Endothelial cell of umbilical vein (primary cell): ENCODE results near the gene NACA. TPM values are rescaled to one million over a fixed set of nuclear protein-coding genes. Genes with fewer than 3 reads are reported as not detected.

Source experiments
- BruUV-seq: library from RNA; stranded (reverse); fragments of 400-500 nt; replicated peaks from 2 replicates; lab custom pipeline; 2021; lab: Mats Ljungman, UMichigan
- CTCF ChIA-PET: fragments of 300-600, 350-600 bp; sonication (Branson Sonifier 250); formaldehyde crosslinking; loops from one replicate; lab custom pipeline; 2021; ENCODE audit warnings: antibody characterized with exemption, inconsistent platforms; lab: Charles Lee
- POLR2A ChIA-PET: fragments of 300-600, 350-600 bp; sonication (Branson Sonifier 250); formaldehyde crosslinking; loops from one replicate; lab custom pipeline; 2021; ENCODE audit warnings: antibody characterized with exemption, inconsistent platforms; lab: Charles Lee
- DNase-seq: peaks from one replicate; pipeline ENCODE4 v3.0.0-alpha.2; 2011; ENCODE audit warnings: low read depth, low spot score
- FAIRE-seq: peaks from 2 replicates; lab custom pipeline; 2011; peaks lifted over from hg19 to GRCh38; lab: Jason Lieb, UNC
- H2AFZ ChIP-seq: 2 replicates; pipeline ENCODE4 v1.6.0; 2012; ENCODE audit warnings: low read depth, low read length, control low read depth, inconsistent platforms
- H3K27ac ChIP-seq: 2 replicates; pipeline ENCODE4 v1.5.1; 2011; ENCODE audit warnings: low read depth, mild to moderate bottlenecking, control low read depth, low read length, moderate library complexity; ENCODE audit not compliant: insufficient read depth
- H3K27me3 ChIP-seq, 2 experiments: 2 replicates each; pipeline versions ENCODE4 v1.6.0 to v1.6.1; 2011; ENCODE audit warnings: low read length in 2 of 2, mixed read lengths in 1 of 2; ENCODE audit not compliant: control insufficient read depth in 2 of 2, insufficient read depth in 2 of 2
- H3K36me3 ChIP-seq, 2 experiments: 2 replicates in 1 of 2; 3 replicates in 1 of 2; pipeline ENCODE4 v1.5.1; 2011; ENCODE audit warnings: low read length in 2 of 2, mild to moderate bottlenecking in 1 of 2, moderate library complexity in 1 of 2; ENCODE audit not compliant: control insufficient read depth in 2 of 2, insufficient read depth in 2 of 2; ENCODE audit errors: extremely low read depth in 1 of 2
- H3K4me1 ChIP-seq: 3 replicates; pipeline ENCODE4 v1.5.1; 2011; ENCODE audit warnings: mild to moderate bottlenecking, low read length; ENCODE audit not compliant: control insufficient read depth, insufficient read depth; ENCODE audit errors: extremely low read depth
- H3K4me2 ChIP-seq: 2 replicates; pipeline ENCODE4 v1.6.1; 2011; ENCODE audit warnings: low read length, control low read depth, mixed read lengths; ENCODE audit not compliant: insufficient read depth
- H3K4me3 ChIP-seq, 3 experiments: fragments of 200-600 bp in 1 of 3; sonication (generic), shearing (Covaris generic) in 1 of 3; replicated peaks in 1 of 3; 2 replicates each; pipeline ENCODE4 v1.5.1; 2011 to 2016; ENCODE audit warnings: control low read depth in 3 of 3, low read length in 3 of 3, mild to moderate bottlenecking in 2 of 3, inconsistent platforms in 1 of 3, low read depth in 1 of 3, moderate library complexity in 1 of 3; ENCODE audit not compliant: insufficient read depth in 1 of 3
- H3K79me2 ChIP-seq: 2 replicates; pipeline ENCODE4 v1.6.0; 2012; ENCODE audit warnings: low read length, inconsistent platforms; ENCODE audit not compliant: control insufficient read depth, insufficient read depth
- H3K9ac ChIP-seq: replicated peaks from 2 replicates; pipeline ENCODE3; 2011; ENCODE audit warnings: low read length, control low read depth; ENCODE audit not compliant: insufficient read depth; ENCODE audit errors: extremely low read depth
- H3K9me1 ChIP-seq: replicated peaks from 3 replicates; pipeline ENCODE4 v1.6.0; 2011; ENCODE audit warnings: mild to moderate bottlenecking, low read length; ENCODE audit not compliant: control insufficient read depth, insufficient read depth; ENCODE audit errors: extremely low read depth
- H3K9me3 ChIP-seq: replicated peaks from 2 replicates; pipeline ENCODE4 v1.5.1; 2012; ENCODE audit warnings: low read length, inconsistent platforms; ENCODE audit not compliant: control insufficient read depth, insufficient read depth
- H4K20me1 ChIP-seq: replicated peaks from 2 replicates; pipeline ENCODE3; 2011; ENCODE audit warnings: mild to moderate bottlenecking, low read length; ENCODE audit not compliant: control insufficient read depth, insufficient read depth; ENCODE audit errors: extremely low read depth
- EZH2 ChIP-seq: IDR thresholded peaks from 2 replicates; pipeline ENCODE4 v1.6.1; 2012; ENCODE audit warnings: borderline replicate concordance, low read depth, mild to moderate bottlenecking, moderate library complexity, low read length, inconsistent platforms; ENCODE audit not compliant: severe bottlenecking
- FOS ChIP-seq: IDR thresholded peaks from 2 replicates; pipeline ENCODE4 v1.6.1; 2011; ENCODE audit warnings: mild to moderate bottlenecking, low read length, moderate library complexity, borderline replicate concordance; ENCODE audit not compliant: insufficient read depth
- GATA2 ChIP-seq: IDR thresholded peaks from 2 replicates; pipeline ENCODE4 v1.7.0; 2011; ENCODE audit warnings: low read depth, mild to moderate bottlenecking, moderate library complexity, mixed read lengths, low read length; ENCODE audit not compliant: insufficient read length, insufficient read depth
- JUN ChIP-seq: IDR thresholded peaks from 2 replicates; pipeline ENCODE4 v1.6.1; 2011; ENCODE audit warnings: borderline replicate concordance, low read depth; ENCODE audit not compliant: insufficient read length, insufficient read depth
- MAX ChIP-seq: IDR thresholded peaks from 2 replicates; pipeline ENCODE4 v1.6.1; 2011; ENCODE audit not compliant: insufficient read depth, insufficient read length
- MYC ChIP-seq: IDR thresholded peaks from one replicate; pipeline ENCODE4 v1.6.1; 2011; ENCODE audit warnings: mild to moderate bottlenecking, low read depth, low read length
- POLR2AphosphoS5 ChIP-seq: IDR thresholded peaks from 2 replicates; pipeline ENCODE4 v1.6.1; 2012; ENCODE audit warnings: low read depth, mild to moderate bottlenecking, control low read depth, low read length, moderate library complexity; ENCODE audit not compliant: insufficient read depth
- dilution Hi-C: fragments of 300-500 bp; cut with MboI; formaldehyde crosslinking; loops from one replicate; pipeline ENCODE4 v1.15.0; 2019; ENCODE audit warnings: low sequenced_read_pairs; ENCODE audit not compliant: extremely low pct_ligation_motif_present
- intact Hi-C: fragments of 100-400 bp; cut with micrococcal nuclease; formaldehyde crosslinking; loops from one replicate; pipeline ENCODE4 v1.10.0; 2022
- polyA plus RNA-seq, 4 experiments: library from polyadenylated mRNA; depleted of rRNA in 3 of 4; stranded (reverse) in 3 of 4; unstranded in 1 of 4; fragments of >200 nt; gene quantifications; 2 replicates each; pipeline versions ENCODE4 v1.2.1 to v1.2.3, GENCODE V29; 2011 to 2012; ENCODE audit warnings: missing spikeins in 1 of 4
- total RNA-seq: library from RNA; stranded (reverse); gene quantifications from 2 replicates; pipeline ENCODE4 v1.2.3, GENCODE V29; 2021
- TF ChIP-seq, protein P1 (sequence below), 2 donors: IDR thresholded peaks; 1 replicate in 1 of 2; 2 replicates in 1 of 2; pipeline ENCODE4 v1.5.1; 2011; ENCODE audit warnings: low read length in 2 of 2, mild to moderate bottlenecking in 2 of 2, moderate library complexity in 2 of 2, control low read depth in 1 of 2, inconsistent platforms in 1 of 2, low read depth in 1 of 2; ENCODE audit not compliant: insufficient read depth in 1 of 2; ENCODE audit errors: extremely low read depth in 1 of 2

NACA gene
- total and polyA plus RNA-seq, 2 donors (not counting 3 experiments of a cell fraction or from before 2014, with no cell fraction given), result 260 to 892 TPM

DNA sequence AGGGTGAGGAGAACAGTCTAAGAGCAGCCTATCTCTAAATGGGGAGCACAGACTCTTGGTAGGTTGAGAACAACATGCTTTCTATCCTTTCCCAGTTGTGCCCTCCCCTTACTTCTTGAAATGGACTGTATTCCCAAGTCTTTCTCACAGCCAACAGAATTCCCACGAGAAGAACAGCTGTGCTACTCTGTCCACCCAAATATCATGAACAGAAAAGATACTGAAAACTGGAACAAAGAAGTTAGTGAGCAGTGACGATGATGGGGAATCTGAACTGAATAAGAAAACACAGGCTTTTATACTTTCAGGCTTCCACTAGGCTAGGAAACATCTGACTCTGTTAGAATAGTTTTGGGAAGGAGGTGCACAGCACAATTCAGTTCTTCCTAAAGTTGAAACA is 3.4 kb downstream of the NACA start:
- no peaks in the 10 kb centered on the region for H3K9me1 ChIP-seq
- no peak overlapping the region for H3K4me3 ChIP-seq
- peaks cover 33% of the 10 kb centered on the region for H3K4me1 ChIP-seq
- H3K9me3 ChIP-seq, result no peaks in the 10 kb centered on the region
- peak overlapping the region; percentile 16 for H3K9ac ChIP-seq
- intact Hi-C loops, result no loop called here
- CTCF ChIA-PET, result interaction anchor here (0.8 to 2.6 kb wide), 3 partner anchors 34 to 280 kb away, joined by 3 to 8 read pairs (median 5); partner anchors contain the start of gene PTGES3
- no peak for DNase-seq
- POLR2A ChIA-PET, result no interaction called here
- H3K36me3 ChIP-seq, result peaks cover 9 to 12% of the 10 kb centered on the region in 2 experiments
- no TSS peak for BruUV-seq
- TF ChIP-seq MAX (no peak), MYC (no peak), POLR2AphosphoS5 (no peak), GATA2 (no peak), JUN (no peak), FOS (no peak), EZH2 (no peak)
- TF ChIP-seq, protein P1, sequence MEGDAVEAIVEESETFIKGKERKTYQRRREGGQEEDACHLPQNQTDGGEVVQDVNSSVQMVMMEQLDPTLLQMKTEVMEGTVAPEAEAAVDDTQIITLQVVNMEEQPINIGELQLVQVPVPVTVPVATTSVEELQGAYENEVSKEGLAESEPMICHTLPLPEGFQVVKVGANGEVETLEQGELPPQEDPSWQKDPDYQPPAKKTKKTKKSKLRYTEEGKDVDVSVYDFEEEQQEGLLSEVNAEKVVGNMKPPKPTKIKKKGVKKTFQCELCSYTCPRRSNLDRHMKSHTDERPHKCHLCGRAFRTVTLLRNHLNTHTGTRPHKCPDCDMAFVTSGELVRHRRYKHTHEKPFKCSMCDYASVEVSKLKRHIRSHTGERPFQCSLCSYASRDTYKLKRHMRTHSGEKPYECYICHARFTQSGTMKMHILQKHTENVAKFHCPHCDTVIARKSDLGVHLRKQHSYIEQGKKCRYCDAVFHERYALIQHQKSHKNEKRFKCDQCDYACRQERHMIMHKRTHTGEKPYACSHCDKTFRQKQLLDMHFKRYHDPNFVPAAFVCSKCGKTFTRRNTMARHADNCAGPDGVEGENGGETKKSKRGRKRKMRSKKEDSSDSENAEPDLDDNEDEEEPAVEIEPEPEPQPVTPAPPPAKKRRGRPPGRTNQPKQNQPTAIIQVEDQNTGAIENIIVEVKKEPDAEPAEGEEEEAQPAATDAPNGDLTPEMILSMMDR (IDR thresholded peaks at IDR 0.05; ENCODE audit: extremely low read depth in 1 of 2, insufficient read depth in 1 of 2, low read depth in 1 of 2, low read length in 2 of 2), result no peak
- H3K27me3 ChIP-seq, result no peaks in the 10 kb centered on the region
- FAIRE-seq, result no peak
- no peak overlapping the region for H2AFZ ChIP-seq
- H3K27ac ChIP-seq, result no peak overlapping the region
- peak overlapping the region; percentile 71 for H3K4me2 ChIP-seq
- peaks cover 79% of the 10 kb centered on the region for H3K79me2 ChIP-seq
- dilution Hi-C loops, result no loop called here
- H4K20me1 ChIP-seq, result peaks cover 9% of the 10 kb centered on the region
